B cell (primary cell): ENCODE measurements around the gene PACRG. TPM values are rescaled to one million over a fixed set of nuclear protein-coding genes. Genes with fewer than 3 reads are reported as not detected.

Source experiments
- ATAC-seq: fragments of 200-7000 bp; cut with Tn5 transposase; one replicate; pipeline ENCODE4 v1.10.0; 2021; ENCODE audit warnings: low read depth, mild to moderate bottlenecking, moderate number of reproducible peaks, moderate library complexity
- CTCF ChIA-PET: fragments of 350-600 bp; sonication (Branson Sonifier 250); formaldehyde crosslinking; loops from one replicate; lab custom pipeline; 2021; ENCODE audit warnings: antibody characterized with exemption, inconsistent platforms; lab: Charles Lee
- POLR2A ChIA-PET: fragments of 350-600 bp; sonication (Branson Sonifier 250); formaldehyde crosslinking; loops from one replicate; lab custom pipeline; 2021; ENCODE audit warnings: antibody characterized with exemption; lab: Charles Lee
- DNase-seq: peaks from one replicate; pipeline ENCODE4 v3.0.0; 2013
- H2AFZ ChIP-seq: 2 replicates; pipeline ENCODE4 v1.6.1; 2012; ENCODE audit warnings: mild to moderate bottlenecking, low read depth, low read length; ENCODE audit not compliant: insufficient read depth, poor library complexity, severe bottlenecking
- H3K27ac ChIP-seq, 2 donors: 1 replicate in 1 of 2; 2 replicates in 1 of 2; pipeline ENCODE4 v1.5.1; 2012 to 2013; ENCODE audit warnings: low read length in 2 of 2, mild to moderate bottlenecking in 2 of 2, moderate library complexity in 1 of 2
- H3K27me3 ChIP-seq, 4 experiments: fragments of 200-600 bp in 1 of 4; sonication (generic) in 1 of 4; replicated peaks in 1 of 4; 1 replicate in 2 of 4; 2 replicates in 2 of 4; pipeline versions ENCODE4 v1.6.1 to v1.7.0; 2013 to 2016; ENCODE audit warnings: low read length in 3 of 4, mild to moderate bottlenecking in 2 of 4, mixed read lengths in 1 of 4, moderate library complexity in 1 of 4; ENCODE audit not compliant: insufficient read depth in 4 of 4, control insufficient read depth in 3 of 4; ENCODE audit errors: control extremely low read depth in 1 of 4
- H3K36me3 ChIP-seq, 2 experiments: replicated peaks in 1 of 2; 1 replicate in 1 of 2; 2 replicates in 1 of 2; pipeline versions ENCODE4 v1.6.1 to v1.7.1; 2013; ENCODE audit warnings: low read length in 1 of 2; ENCODE audit not compliant: insufficient read depth in 2 of 2, control insufficient read depth in 1 of 2; ENCODE audit errors: control extremely low read depth in 1 of 2, extremely low read depth in 1 of 2
- H3K4me1 ChIP-seq, 2 donors: fragments of 200-600 bp in 1 of 2; sonication (generic) in 1 of 2; 1 replicate in 1 of 2; 2 replicates in 1 of 2; pipeline versions ENCODE4 v1.5.1 to v1.6.1; 2013 to 2017; ENCODE audit warnings: low read length in 2 of 2; ENCODE audit not compliant: control insufficient read depth in 2 of 2, insufficient read depth in 2 of 2
- H3K4me2 ChIP-seq: replicated peaks from 2 replicates; pipeline ENCODE3; 2012; ENCODE audit warnings: mild to moderate bottlenecking, low read depth, low read length; ENCODE audit not compliant: poor library complexity, severe bottlenecking
- H3K4me3 ChIP-seq, 5 experiments: fragments of 200-600 bp in 1 of 5; sonication (generic) in 1 of 5; 1 replicate in 3 of 5; 2 replicates in 2 of 5; pipeline versions ENCODE4 v1.5.1 to v1.7.0; 2011 to 2016; ENCODE audit warnings: low read length in 4 of 5, mild to moderate bottlenecking in 4 of 5, low read depth in 2 of 5, control low read depth in 1 of 5, moderate library complexity in 1 of 5; ENCODE audit not compliant: insufficient read depth in 1 of 5; ENCODE audit errors: control extremely low read depth in 1 of 5, extremely low read depth in 1 of 5
- H3K79me2 ChIP-seq: fragments of 200-600 bp; sonication (generic); one replicate; pipeline ENCODE4 v1.6.0; 2016; ENCODE audit warnings: low read length; ENCODE audit not compliant: control insufficient read depth, insufficient read depth
- H3K9ac ChIP-seq: fragments of 200-600 bp; sonication (generic); 2 replicates; pipeline ENCODE4 v1.6.1; 2017; ENCODE audit warnings: mild to moderate bottlenecking, low read length, moderate library complexity
- H3K9me3 ChIP-seq, 3 donors: one replicate each; pipeline versions ENCODE4 v1.6.1 to v1.7.1; 2013; ENCODE audit warnings: low read length in 2 of 3; ENCODE audit not compliant: control insufficient read depth in 2 of 3, insufficient read depth in 1 of 3; ENCODE audit errors: control extremely low read depth in 1 of 3
- H4K20me1 ChIP-seq: 2 replicates; pipeline ENCODE4 v1.6.0; 2012; ENCODE audit warnings: mild to moderate bottlenecking, low read length; ENCODE audit not compliant: insufficient read depth, control insufficient read depth, poor library complexity, severe bottlenecking
- H3K27ac Mint-ChIP-seq: one replicate; pipeline ENCODE4 v1.8.0; 2021; ENCODE audit warnings: mixed read lengths
- H3K27me3 Mint-ChIP-seq: one replicate; pipeline ENCODE4 v1.8.0; 2021; ENCODE audit warnings: mixed read lengths
- H3K4me1 Mint-ChIP-seq: one replicate; pipeline ENCODE4 v1.8.0; 2021; ENCODE audit warnings: mixed read lengths
- H3K4me3 Mint-ChIP-seq: one replicate; pipeline ENCODE4 v1.8.0; 2021; ENCODE audit warnings: mixed read lengths
- H3K9me3 Mint-ChIP-seq: one replicate; pipeline ENCODE4 v1.8.0; 2022; ENCODE audit warnings: mixed read lengths; ENCODE audit not compliant: insufficient read depth
- CTCF ChIP-seq: fragments of 200-600 bp; IDR thresholded peaks from one replicate; pipeline ENCODE4 v1.8.0; 2022; ENCODE audit warnings: antibody characterized with exemption, mild to moderate bottlenecking
- EZH2 ChIP-seq: IDR thresholded peaks from 2 replicates; pipeline ENCODE4 v1.6.1; 2012; ENCODE audit warnings: borderline replicate concordance, low read depth, mild to moderate bottlenecking, moderate library complexity, low read length; ENCODE audit not compliant: insufficient read depth, poor library complexity, severe bottlenecking
- WGBS: methylation state at CpG from one replicate; pipeline ENCODE4 v1.1.5; 2013; ENCODE audit warnings: missing lambda C conversion rate; ENCODE audit not compliant: insufficient coverage; 5-methylcytosine and 5-hydroxymethylcytosine counted together
- intact Hi-C: fragments of 100-400 bp; cut with micrococcal nuclease; formaldehyde crosslinking; loops from one replicate; pipeline ENCODE4 v1.10.0; 2022
- polyA plus RNA-seq: library from polyadenylated mRNA; depleted of rRNA; stranded (reverse); fragments of >200 nt; gene quantifications from 2 replicates; pipeline ENCODE4 v1.2.3, GENCODE V29; 2012
- total RNA-seq, 2 donors: library from RNA; stranded (reverse); fragments of 120-200 nt in 1 of 2; gene quantifications; 1 replicate in 1 of 2; 2 replicates in 1 of 2; pipeline versions ENCODE4 v1.2.3 to v1.2.4, GENCODE V29; 2013 to 2022

PACRG gene
- total and polyA plus RNA-seq, 2 donors (not counting 1 experiment from before 2014, with no cell fraction given), result not detected

DNA sequence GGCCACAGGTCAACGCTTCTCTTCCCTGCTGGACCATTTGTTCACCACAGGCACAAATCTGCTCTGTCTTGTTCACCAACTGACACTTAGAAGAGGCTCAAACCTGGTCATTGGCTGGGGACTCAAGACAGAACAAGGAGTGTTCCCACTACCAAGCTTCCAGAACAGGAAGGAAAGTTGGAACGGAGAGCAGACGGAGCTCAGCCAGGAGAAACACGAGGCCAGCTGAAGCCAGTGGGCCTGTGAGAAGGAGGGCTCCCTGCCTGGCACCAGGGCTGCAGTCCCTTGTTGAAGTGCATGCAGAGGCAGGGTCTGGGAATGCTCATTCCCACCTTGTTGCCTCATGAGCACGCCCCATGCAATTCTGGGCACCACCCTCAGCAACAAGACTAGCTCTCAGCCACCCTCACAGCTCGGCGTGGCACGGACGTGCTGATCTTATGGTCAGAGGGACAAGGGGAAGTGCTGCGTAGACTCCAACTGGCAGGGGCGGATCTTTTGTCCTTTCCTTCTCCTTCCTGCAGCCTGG, 450.2 kb downstream of the PACRG start:
- no peak overlapping the region for H3K4me3 ChIP-seq
- Mint-ChIP-seq H3K9me3 (no peaks in the 10 kb centered on the region), H3K27me3 (peaks cover 4% of the 10 kb centered on the region), H3K27ac (no peak overlapping the region), H3K4me1 (no peaks in the 10 kb centered on the region), H3K4me3 (no peak overlapping the region)
- DNase-seq (no peak), ATAC-seq (no peak)
- H4K20me1 ChIP-seq, result no peaks in the 10 kb centered on the region
- no peak overlapping the region for H3K4me2 ChIP-seq
- CTCF ChIA-PET, result no interaction called here
- H2AFZ ChIP-seq, result no peak overlapping the region
- H3K27me3 ChIP-seq, result peaks cover 0 to 4% (median 0%) of the 10 kb centered on the region in 4 experiments
- H3K9me3 ChIP-seq, result no peaks in the 10 kb centered on the region
- H3K79me2 ChIP-seq, result no peaks in the 10 kb centered on the region
- no peak overlapping the region for H3K27ac ChIP-seq
- no peak for TF ChIP-seq EZH2
- no peak for TF ChIP-seq CTCF
- no peaks in the 10 kb centered on the region for H3K36me3 ChIP-seq
- WGBS, result 94% methylated on average over 9 of the region's 11 CpGs
- H3K9ac ChIP-seq, result no peak overlapping the region
- H3K4me1 ChIP-seq, result no peaks in the 10 kb centered on the region
- POLR2A ChIA-PET, result no interaction called here
- intact Hi-C loops, result no loop called here

GRCh38 chr6:163179061-163179460, 451.3 kb downstream of the PACRG start:
- POLR2A ChIA-PET, result interaction anchor here (0.7 kb wide), 1 partner anchor 12 kb away, joined by 6 read pairs; no protein-coding TSS in a partner anchor
- H3K9me3 ChIP-seq, result no peaks in the 10 kb centered on the region
- Mint-ChIP-seq H3K4me3 (no peak overlapping the region), H3K27ac (no peak overlapping the region), H3K27me3 (peaks cover 4% of the 10 kb centered on the region), H3K9me3 (no peaks in the 10 kb centered on the region), H3K4me1 (no peaks in the 10 kb centered on the region)
- ATAC-seq (no peak), DNase-seq (no peak)
- H2AFZ ChIP-seq, result no peak overlapping the region
- no peak for TF ChIP-seq EZH2
- no peak for TF ChIP-seq CTCF
- no peak overlapping the region for H3K27ac ChIP-seq
- H3K36me3 ChIP-seq, result no peaks in the 10 kb centered on the region
- H3K4me3 ChIP-seq, result no peak overlapping the region
- no peak overlapping the region for H3K4me2 ChIP-seq
- no peaks in the 10 kb centered on the region for H4K20me1 ChIP-seq
- H3K79me2 ChIP-seq, result no peaks in the 10 kb centered on the region
- intact Hi-C loops, result no loop called here
- H3K27me3 ChIP-seq, result peaks cover 0 to 4% (median 0%) of the 10 kb centered on the region in 4 experiments
- 82% methylated on average over 9 of the region's 9 CpGs for WGBS
- CTCF ChIA-PET, result no interaction called here
- no peaks in the 10 kb centered on the region for H3K4me1 ChIP-seq
- H3K9ac ChIP-seq, result no peak overlapping the region
